ENCODE measurements around the gene CEP112. TPM values are rescaled to one million over a fixed set of nuclear protein-coding genes. Genes with fewer than 3 reads are reported as not detected.

The CEP112 gene
- total RNA-seq, 1 donor from 2014 or later, result 13.9 TPM

DNA sequence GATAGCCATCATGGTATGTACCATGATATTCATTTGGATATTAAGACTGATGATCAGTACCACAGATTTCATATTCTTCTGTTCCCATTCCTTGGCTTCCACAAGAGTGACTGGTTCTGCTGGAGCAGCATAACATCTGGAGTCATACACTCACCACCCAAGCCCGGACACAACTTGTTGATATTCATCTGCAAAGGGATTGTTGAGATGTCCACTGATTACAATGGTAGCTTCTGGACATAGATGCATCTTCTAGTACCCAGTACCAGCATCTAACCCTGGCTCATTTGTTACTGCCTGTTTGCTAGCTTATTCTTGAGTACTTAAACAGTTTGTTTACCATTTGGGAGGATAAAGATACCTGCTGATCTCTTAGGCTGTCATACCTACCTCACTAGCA is 394.8 kb downstream of the CEP112 start:
- H3K27ac ChIP-seq (ENCODE audit: low read depth, low read length), result no peak overlapping the region
- Mint-ChIP-seq H3K36me3 (ENCODE audit: low read depth, unreplicated experiment) (peaks cover 3% of the 10 kb centered on the region), H3K4me1 (ENCODE audit: low read depth, unreplicated experiment) (no peaks in the 10 kb centered on the region), H3K27ac (ENCODE audit: unreplicated experiment) (no peak overlapping the region), H3K4me3 (ENCODE audit: unreplicated experiment) (no peak overlapping the region), H3K27me3 (ENCODE audit: low read depth, unreplicated experiment) (no peaks in the 10 kb centered on the region), H3K9me3 (ENCODE audit: unreplicated experiment) (peaks cover 8% of the 10 kb centered on the region)
- no peaks in the 10 kb centered on the region for H3K36me3 ChIP-seq (ENCODE audit: insufficient read depth, low read length)
- H4K20me1 ChIP-seq (ENCODE audit: insufficient read depth, low read length), result no peaks in the 10 kb centered on the region
- no peak overlapping the region for H3K4me2 ChIP-seq (ENCODE audit: low read length)
- no peaks in the 10 kb centered on the region for H3K27me3 ChIP-seq (ENCODE audit: insufficient read depth, low read length)
- H3K79me2 ChIP-seq (ENCODE audit: insufficient read depth, low read length), result no peaks in the 10 kb centered on the region
- no peaks in the 10 kb centered on the region for H3K9me3 ChIP-seq (ENCODE audit: insufficient read depth, low read depth, low read length)
- TF ChIP-seq CTCF (IDR thresholded peaks at IDR 0.05; ENCODE audit: insufficient read depth, low read depth, low read length), result no peak
- no peak for TF ChIP-seq EZH2 (IDR thresholded peaks at IDR 0.05; ENCODE audit: insufficient read depth, low read length)
- FAIRE-seq, result no peak
- H3K4me3 ChIP-seq (ENCODE audit: insufficient read depth, low read depth, low read length), result no peak overlapping the region
- no peak overlapping the region for H3K9ac ChIP-seq (ENCODE audit: low read length)
- H2AFZ ChIP-seq (ENCODE audit: low read depth, low read length), result no peak overlapping the region
- no peaks in the 10 kb centered on the region for H3K4me1 ChIP-seq (ENCODE audit: insufficient read depth, low read length)
- DNase-seq (ENCODE audit: low read depth), result no peak

DNA sequence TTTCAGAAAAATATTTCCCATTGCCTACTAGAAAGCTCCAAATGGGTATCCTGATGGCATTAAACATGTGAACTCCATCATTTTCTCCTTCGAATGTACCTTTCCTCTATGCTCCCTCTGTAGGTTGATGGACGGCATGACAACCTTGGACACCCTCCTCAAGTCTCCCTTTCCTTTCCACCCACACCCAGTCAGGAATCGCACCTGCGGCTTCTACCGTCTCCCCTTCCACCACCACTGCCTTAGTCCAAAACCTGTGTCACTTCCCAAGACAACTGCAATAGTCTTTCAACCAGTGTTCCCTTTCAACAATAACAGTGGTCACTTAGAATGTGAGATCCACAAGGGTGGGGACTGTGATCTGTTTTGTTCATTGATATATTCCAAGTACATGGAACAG is 397.4 kb downstream of the CEP112 start:
- H3K27me3 Mint-ChIP-seq (ENCODE audit: low read depth, unreplicated experiment), result no peaks in the 10 kb centered on the region
- H3K4me3 Mint-ChIP-seq (ENCODE audit: unreplicated experiment), result no peak overlapping the region
- no peak overlapping the region for H3K27ac Mint-ChIP-seq (ENCODE audit: unreplicated experiment)
- no peaks in the 10 kb centered on the region for H3K36me3 Mint-ChIP-seq (ENCODE audit: low read depth, unreplicated experiment)
- no peaks in the 10 kb centered on the region for H3K4me1 Mint-ChIP-seq (ENCODE audit: low read depth, unreplicated experiment)
- Histone ChIP-seq H3K27me3 (ENCODE audit: insufficient read depth, low read length) (no peaks in the 10 kb centered on the region), H2AFZ (ENCODE audit: low read depth, low read length) (no peak overlapping the region), H3K4me3 (ENCODE audit: insufficient read depth, low read depth, low read length) (no peak overlapping the region), H4K20me1 (ENCODE audit: insufficient read depth, low read length) (no peaks in the 10 kb centered on the region), H3K27ac (ENCODE audit: low read depth, low read length) (no peak overlapping the region), H3K9ac (ENCODE audit: low read length) (no peak overlapping the region), H3K9me3 (ENCODE audit: insufficient read depth, low read depth, low read length) (no peaks in the 10 kb centered on the region), H3K4me1 (ENCODE audit: insufficient read depth, low read length) (no peaks in the 10 kb centered on the region), H3K4me2 (ENCODE audit: low read length) (no peak overlapping the region), H3K79me2 (ENCODE audit: insufficient read depth, low read length) (no peaks in the 10 kb centered on the region), H3K36me3 (ENCODE audit: insufficient read depth, low read length) (no peaks in the 10 kb centered on the region)
- peak; percentile 3 for DNase-seq (ENCODE audit: low read depth)
- TF ChIP-seq CTCF (IDR thresholded peaks at IDR 0.05; ENCODE audit: insufficient read depth, low read depth, low read length) (peak; percentile 49), EZH2 (IDR thresholded peaks at IDR 0.05; ENCODE audit: insufficient read depth, low read length) (no peak)
- H3K9me3 Mint-ChIP-seq (ENCODE audit: unreplicated experiment), result peaks cover 4% of the 10 kb centered on the region
- FAIRE-seq, result no peak

GRCh38 chr17:65790241-65790640 is 401.7 kb downstream of the CEP112 start:
- Mint-ChIP-seq H3K36me3 (ENCODE audit: low read depth, unreplicated experiment) (no peaks in the 10 kb centered on the region), H3K4me1 (ENCODE audit: low read depth, unreplicated experiment) (peaks cover 7% of the 10 kb centered on the region)
- no peak for DNase-seq (ENCODE audit: low read depth)

More at GRCh38 chr17:65790241-65790640, 401.7 kb downstream of the CEP112 start:
- Histone ChIP-seq H3K4me3 (ENCODE audit: insufficient read depth, low read depth, low read length) (no peak overlapping the region), H3K36me3 (ENCODE audit: insufficient read depth, low read length) (no peaks in the 10 kb centered on the region), H3K9ac (ENCODE audit: low read length) (no peak overlapping the region), H3K27me3 (ENCODE audit: insufficient read depth, low read length) (no peaks in the 10 kb centered on the region), H3K9me3 (ENCODE audit: insufficient read depth, low read depth, low read length) (no peaks in the 10 kb centered on the region), H3K79me2 (ENCODE audit: insufficient read depth, low read length) (no peaks in the 10 kb centered on the region), H4K20me1 (ENCODE audit: insufficient read depth, low read length) (no peaks in the 10 kb centered on the region), H3K4me2 (ENCODE audit: low read length) (no peak overlapping the region), H2AFZ (ENCODE audit: low read depth, low read length) (no peak overlapping the region), H3K27ac (ENCODE audit: low read depth, low read length) (no peak overlapping the region), H3K4me1 (ENCODE audit: insufficient read depth, low read length) (peaks cover 5% of the 10 kb centered on the region)
- Mint-ChIP-seq H3K27ac (ENCODE audit: unreplicated experiment) (no peak overlapping the region), H3K9me3 (ENCODE audit: unreplicated experiment) (peaks cover 2% of the 10 kb centered on the region), H3K27me3 (ENCODE audit: low read depth, unreplicated experiment) (no peaks in the 10 kb centered on the region), H3K4me3 (ENCODE audit: unreplicated experiment) (no peak overlapping the region)
- TF ChIP-seq CTCF (IDR thresholded peaks at IDR 0.05; ENCODE audit: insufficient read depth, low read depth, low read length), result no peak
- TF ChIP-seq EZH2 (IDR thresholded peaks at IDR 0.05; ENCODE audit: insufficient read depth, low read length), result no peak
- FAIRE-seq, result no peak

Data from astrocyte (in vitro differentiated cells and primary cell).